WTC11 (cell line): Measurements from ENCODE around the gene HS6ST1. TPM values are rescaled to one million over a fixed set of nuclear protein-coding genes. Genes with fewer than 3 reads are reported as not detected.

ENCODE experiments used
- ATAC-seq: fragments of 200-7000 bp; cut with Tn5 transposase; 2 replicates; pipeline ENCODE4 v1.10.0; 2021; ENCODE audit warnings: mild to moderate bottlenecking, moderate library complexity
- CTCF ChIA-PET: fragments of 300-600 bp; sonication (Branson Sonifier 250); formaldehyde crosslinking; loops from one replicate; lab custom pipeline; 2021; ENCODE audit warnings: antibody characterized with exemption; lab: Charles Lee
- POLR2A ChIA-PET: fragments of 350-600 bp; sonication (Branson Sonifier 250); formaldehyde crosslinking; loops from one replicate; lab custom pipeline; 2021; ENCODE audit warnings: antibody characterized with exemption; lab: Charles Lee
- DNase-seq: peaks from one replicate; pipeline ENCODE4 v3.0.0; 2021; ENCODE audit warnings: low spot score
- H3K27ac Mint-ChIP-seq: 2 replicates; pipeline ENCODE4 v1.8.0; 2021; ENCODE audit warnings: mixed read lengths
- H3K27me3 Mint-ChIP-seq: 2 replicates; pipeline ENCODE4 v1.8.0; 2021; ENCODE audit warnings: low read depth, mild to moderate bottlenecking, moderate library complexity, mixed read lengths
- H3K36me3 Mint-ChIP-seq: 2 replicates; pipeline ENCODE4 v1.8.0; 2021; ENCODE audit warnings: mixed read lengths
- H3K4me1 Mint-ChIP-seq: 2 replicates; pipeline ENCODE4 v1.8.0; 2022; ENCODE audit warnings: mixed read lengths
- H3K4me3 Mint-ChIP-seq: 2 replicates; pipeline ENCODE4 v1.8.0; 2021; ENCODE audit warnings: mild to moderate bottlenecking, moderate library complexity, mixed read lengths
- H3K9me3 Mint-ChIP-seq: 2 replicates; pipeline ENCODE4 v1.8.0; 2021; ENCODE audit warnings: mixed read lengths
- ATF1 ChIP-seq: sonication (generic); formaldehyde crosslinking; IDR thresholded peaks from 2 replicates; pipeline ENCODE4 v1.8.1; 2023; ENCODE audit warnings: mild to moderate bottlenecking, moderate library complexity, missing genetic modification reagents
- E2F1 ChIP-seq: sonication (generic); formaldehyde crosslinking; IDR thresholded peaks from 2 replicates; pipeline ENCODE4 v1.8.0; 2022; ENCODE audit warnings: mild to moderate bottlenecking, missing genetic modification reagents
- E2F4 ChIP-seq: sonication (generic); formaldehyde crosslinking; IDR thresholded peaks from 2 replicates; pipeline ENCODE4 v1.8.1; 2022; ENCODE audit warnings: low read depth, mild to moderate bottlenecking, moderate library complexity, missing genetic modification reagents, borderline replicate concordance
- ELF4 ChIP-seq: sonication (generic); formaldehyde crosslinking; IDR thresholded peaks from 2 replicates; pipeline ENCODE4 v1.8.1; 2022; ENCODE audit warnings: low read depth, mild to moderate bottlenecking, moderate library complexity, missing genetic modification reagents
- ETV6 ChIP-seq: sonication (generic); formaldehyde crosslinking; IDR thresholded peaks from 2 replicates; pipeline ENCODE4 v1.8.1; 2022; ENCODE audit warnings: mild to moderate bottlenecking, missing genetic modification reagents
- FOXK1 ChIP-seq: sonication (generic); formaldehyde crosslinking; IDR thresholded peaks from 2 replicates; pipeline ENCODE4 v1.8.0; 2022; ENCODE audit warnings: mild to moderate bottlenecking, moderate library complexity, missing genetic modification reagents
- HMGA2 ChIP-seq: fragments of 250-450 bp; sonication (Bioruptor Pico); IDR thresholded peaks from 2 replicates; pipeline ENCODE4 v1.4.0; 2021; ENCODE audit warnings: mild to moderate bottlenecking, moderate library complexity
- IRF2 ChIP-seq: sonication (generic); formaldehyde crosslinking; IDR thresholded peaks from 2 replicates; pipeline ENCODE4 v1.8.0; 2022; ENCODE audit warnings: low read depth, missing genetic modification reagents, borderline replicate concordance
- JUN ChIP-seq: sonication (generic); formaldehyde crosslinking; IDR thresholded peaks from 2 replicates; pipeline ENCODE4 v1.8.0; 2023; ENCODE audit warnings: mild to moderate bottlenecking, missing genetic modification reagents
- MAX ChIP-seq: sonication (generic); formaldehyde crosslinking; IDR thresholded peaks from 2 replicates; pipeline ENCODE4 v1.8.0; 2022; ENCODE audit warnings: mild to moderate bottlenecking, missing genetic modification reagents
- MXD4 ChIP-seq: fragments of 250-450 bp; sonication (Bioruptor Pico); IDR thresholded peaks from 2 replicates; pipeline ENCODE4 v1.8.0; 2021; ENCODE audit warnings: mild to moderate bottlenecking, moderate library complexity, borderline replicate concordance
- MYBL2 ChIP-seq: sonication (generic); formaldehyde crosslinking; IDR thresholded peaks from 2 replicates; pipeline ENCODE4 v1.8.1; 2023; ENCODE audit warnings: mild to moderate bottlenecking, moderate library complexity, missing genetic modification reagents
- NR3C1 ChIP-seq: sonication (generic); formaldehyde crosslinking; conservative IDR thresholded peaks from 2 replicates; pipeline ENCODE4 v1.8.1; 2023; ENCODE audit warnings: low read depth, mild to moderate bottlenecking, missing genetic modification reagents
- PRRX2 ChIP-seq: fragments of 250-450 bp; sonication (Bioruptor Pico); IDR thresholded peaks from 2 replicates; pipeline ENCODE4 v1.8.0; 2021; ENCODE audit warnings: mild to moderate bottlenecking
- SMAD4 ChIP-seq: sonication (generic); formaldehyde crosslinking; IDR thresholded peaks from 2 replicates; pipeline ENCODE4 v1.8.0; 2022; ENCODE audit warnings: mild to moderate bottlenecking, missing genetic modification reagents
- SP1 ChIP-seq: sonication (generic); formaldehyde crosslinking; conservative IDR thresholded peaks from 2 replicates; pipeline ENCODE4 v1.8.1; 2022; ENCODE audit warnings: missing genetic modification reagents
- TEAD1 ChIP-seq: sonication (generic); formaldehyde crosslinking; IDR thresholded peaks from 2 replicates; pipeline ENCODE4 v1.8.0; 2022; ENCODE audit warnings: mild to moderate bottlenecking, missing genetic modification reagents
- TP53 ChIP-seq: sonication (generic); formaldehyde crosslinking; IDR thresholded peaks from 2 replicates; pipeline ENCODE4 v1.8.1; 2023; ENCODE audit warnings: mild to moderate bottlenecking, missing genetic modification reagents
- ZBTB21 ChIP-seq: sonication (generic); formaldehyde crosslinking; IDR thresholded peaks from 2 replicates; pipeline ENCODE4 v1.8.1; 2023; ENCODE audit warnings: mild to moderate bottlenecking, missing genetic modification reagents, borderline replicate concordance
- ZNF138 ChIP-seq: sonication (generic); formaldehyde crosslinking; conservative IDR thresholded peaks from 2 replicates; pipeline ENCODE4 v1.8.1; 2022; ENCODE audit warnings: mild to moderate bottlenecking, moderate library complexity, missing genetic modification reagents
- ZNF219 ChIP-seq: sonication (generic); formaldehyde crosslinking; IDR thresholded peaks from 2 replicates; pipeline ENCODE4 v1.8.0; 2023; ENCODE audit warnings: missing genetic modification reagents, mild to moderate bottlenecking, borderline replicate concordance
- ZNF423 ChIP-seq: fragments of 250-450 bp; sonication (Bioruptor Pico); IDR thresholded peaks from 2 replicates; pipeline ENCODE4 v2.1.2; 2022; ENCODE audit warnings: mild to moderate bottlenecking, moderate library complexity
- total RNA-seq: library from RNA; stranded (reverse); gene quantifications from 3 replicates; pipeline ENCODE4 v1.2.3, GENCODE V29; 2021
- TF ChIP-seq, protein P1 (sequence below): sonication (generic); formaldehyde crosslinking; conservative IDR thresholded peaks from 2 replicates; pipeline ENCODE4 v1.8.1; 2023; ENCODE audit warnings: mild to moderate bottlenecking, low read depth, missing genetic modification reagents, moderate library complexity
- TF ChIP-seq, protein P2 (sequence below): sonication (generic); formaldehyde crosslinking; IDR thresholded peaks from 2 replicates; pipeline ENCODE4 v1.8.1; 2023; ENCODE audit warnings: mild to moderate bottlenecking, missing genetic modification reagents
- TF ChIP-seq, protein P3 (sequence below): sonication (generic); formaldehyde crosslinking; IDR thresholded peaks from 2 replicates; pipeline ENCODE4 v1.8.1; 2022; ENCODE audit warnings: mild to moderate bottlenecking, moderate library complexity, missing genetic modification reagents
- TF ChIP-seq, protein P4 (sequence below): sonication (generic); formaldehyde crosslinking; IDR thresholded peaks from 2 replicates; pipeline ENCODE4 v1.8.1; 2022; ENCODE audit warnings: missing genetic modification reagents, borderline replicate concordance

Gene HS6ST1
- total RNA-seq, 1 experiment from 2014 or later, result 55.5 TPM

DNA sequence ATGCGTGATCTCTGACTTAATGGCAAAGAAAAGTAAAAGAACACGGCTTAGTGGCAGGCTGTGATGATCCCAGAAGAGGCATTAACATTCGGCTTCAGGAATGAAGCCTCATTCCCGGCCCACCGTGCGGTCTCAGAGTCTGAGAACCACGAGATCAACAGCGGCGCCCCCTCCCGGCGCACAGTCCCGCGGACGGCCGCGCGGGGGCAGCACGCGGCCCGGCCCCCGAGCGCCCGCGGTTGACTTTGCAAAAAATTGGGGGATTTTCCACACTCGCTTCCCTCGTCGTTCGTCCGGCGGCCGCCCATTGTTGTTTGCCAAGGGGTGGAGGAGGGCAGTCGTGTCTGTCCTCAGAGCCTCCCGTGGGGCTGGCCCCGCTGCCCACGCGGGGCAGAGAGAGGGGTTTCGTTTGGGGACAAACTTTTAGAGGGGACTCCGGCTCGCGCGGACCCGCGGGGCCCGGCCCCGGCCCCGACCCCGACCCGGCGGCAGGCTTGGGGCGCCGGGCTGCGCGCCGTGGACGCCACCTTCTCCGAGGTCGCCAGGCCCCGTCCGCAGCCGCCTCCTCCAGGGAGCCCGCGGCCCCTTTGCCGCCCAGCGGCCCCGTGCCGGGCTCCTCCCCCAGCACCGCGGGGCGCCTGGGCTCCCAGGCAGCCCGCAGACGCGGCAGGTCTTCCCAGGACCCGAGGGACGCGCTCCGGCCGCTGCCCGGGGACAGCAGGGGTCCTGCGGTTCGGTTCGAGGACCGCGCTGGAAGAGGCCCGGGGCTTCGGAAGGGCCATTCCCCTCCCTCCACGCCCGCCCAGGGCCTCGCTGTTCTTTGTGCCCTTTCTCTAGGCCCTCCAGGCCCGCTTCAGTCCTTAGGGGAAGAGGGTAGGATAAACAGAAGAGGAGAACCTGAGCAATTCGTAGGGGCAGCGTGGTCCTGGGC is 3.4 kb upstream of the HS6ST1 start:
- no peaks in the 10 kb centered on the region for H3K9me3 Mint-ChIP-seq
- TF ChIP-seq, protein P1, sequence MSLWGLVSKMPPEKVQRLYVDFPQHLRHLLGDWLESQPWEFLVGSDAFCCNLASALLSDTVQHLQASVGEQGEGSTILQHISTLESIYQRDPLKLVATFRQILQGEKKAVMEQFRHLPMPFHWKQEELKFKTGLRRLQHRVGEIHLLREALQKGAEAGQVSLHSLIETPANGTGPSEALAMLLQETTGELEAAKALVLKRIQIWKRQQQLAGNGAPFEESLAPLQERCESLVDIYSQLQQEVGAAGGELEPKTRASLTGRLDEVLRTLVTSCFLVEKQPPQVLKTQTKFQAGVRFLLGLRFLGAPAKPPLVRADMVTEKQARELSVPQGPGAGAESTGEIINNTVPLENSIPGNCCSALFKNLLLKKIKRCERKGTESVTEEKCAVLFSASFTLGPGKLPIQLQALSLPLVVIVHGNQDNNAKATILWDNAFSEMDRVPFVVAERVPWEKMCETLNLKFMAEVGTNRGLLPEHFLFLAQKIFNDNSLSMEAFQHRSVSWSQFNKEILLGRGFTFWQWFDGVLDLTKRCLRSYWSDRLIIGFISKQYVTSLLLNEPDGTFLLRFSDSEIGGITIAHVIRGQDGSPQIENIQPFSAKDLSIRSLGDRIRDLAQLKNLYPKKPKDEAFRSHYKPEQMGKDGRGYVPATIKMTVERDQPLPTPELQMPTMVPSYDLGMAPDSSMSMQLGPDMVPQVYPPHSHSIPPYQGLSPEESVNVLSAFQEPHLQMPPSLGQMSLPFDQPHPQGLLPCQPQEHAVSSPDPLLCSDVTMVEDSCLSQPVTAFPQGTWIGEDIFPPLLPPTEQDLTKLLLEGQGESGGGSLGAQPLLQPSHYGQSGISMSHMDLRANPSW (CRISPR knock-in tag), result no peak
- no peak for TF ChIP-seq PRRX2 (CRISPR knock-in tag)
- no peak for TF ChIP-seq ZBTB21 (CRISPR knock-in tag)
- TF ChIP-seq MXD4 (CRISPR knock-in tag), result no peak
- 0 out of 2 replicates have a peak, but pooled peaks have one; percentile 23 for TF ChIP-seq ZNF219 (CRISPR knock-in tag)
- peak; percentile 32; the same call in 1 of the 2 replicates for TF ChIP-seq MAX (CRISPR knock-in tag)
- 0 out of 2 replicates have a peak, but pooled peaks have one; percentile 33 for TF ChIP-seq ZNF138 (CRISPR knock-in tag)
- TF ChIP-seq TP53, result peak; percentile 48; the same call in 1 of the 2 replicates
- TF ChIP-seq ELF4, result no peak
- TF ChIP-seq, protein P2, sequence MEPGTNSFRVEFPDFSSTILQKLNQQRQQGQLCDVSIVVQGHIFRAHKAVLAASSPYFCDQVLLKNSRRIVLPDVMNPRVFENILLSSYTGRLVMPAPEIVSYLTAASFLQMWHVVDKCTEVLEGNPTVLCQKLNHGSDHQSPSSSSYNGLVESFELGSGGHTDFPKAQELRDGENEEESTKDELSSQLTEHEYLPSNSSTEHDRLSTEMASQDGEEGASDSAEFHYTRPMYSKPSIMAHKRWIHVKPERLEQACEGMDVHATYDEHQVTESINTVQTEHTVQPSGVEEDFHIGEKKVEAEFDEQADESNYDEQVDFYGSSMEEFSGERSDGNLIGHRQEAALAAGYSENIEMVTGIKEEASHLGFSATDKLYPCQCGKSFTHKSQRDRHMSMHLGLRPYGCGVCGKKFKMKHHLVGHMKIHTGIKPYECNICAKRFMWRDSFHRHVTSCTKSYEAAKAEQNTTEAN (CRISPR knock-in tag), result 0 out of 2 replicates have a peak, but pooled peaks have one; percentile 34
- no peak for TF ChIP-seq JUN (CRISPR knock-in tag)
- TF ChIP-seq, protein P3, sequence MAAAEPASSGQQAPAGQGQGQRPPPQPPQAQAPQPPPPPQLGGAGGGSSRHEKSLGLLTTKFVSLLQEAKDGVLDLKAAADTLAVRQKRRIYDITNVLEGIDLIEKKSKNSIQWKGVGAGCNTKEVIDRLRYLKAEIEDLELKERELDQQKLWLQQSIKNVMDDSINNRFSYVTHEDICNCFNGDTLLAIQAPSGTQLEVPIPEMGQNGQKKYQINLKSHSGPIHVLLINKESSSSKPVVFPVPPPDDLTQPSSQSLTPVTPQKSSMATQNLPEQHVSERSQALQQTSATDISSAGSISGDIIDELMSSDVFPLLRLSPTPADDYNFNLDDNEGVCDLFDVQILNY (CRISPR knock-in tag), result no peak
- peak; percentile 89 for TF ChIP-seq ZNF423 (CRISPR knock-in tag)
- TF ChIP-seq SMAD4, result no peak
- peak; percentile 36; the same call in 1 of the 2 replicates for TF ChIP-seq FOXK1
- TF ChIP-seq ATF1, result no peak
- peak; percentile 39 for TF ChIP-seq TEAD1
- TF ChIP-seq NR3C1, result no peak
- TF ChIP-seq, protein P4, sequence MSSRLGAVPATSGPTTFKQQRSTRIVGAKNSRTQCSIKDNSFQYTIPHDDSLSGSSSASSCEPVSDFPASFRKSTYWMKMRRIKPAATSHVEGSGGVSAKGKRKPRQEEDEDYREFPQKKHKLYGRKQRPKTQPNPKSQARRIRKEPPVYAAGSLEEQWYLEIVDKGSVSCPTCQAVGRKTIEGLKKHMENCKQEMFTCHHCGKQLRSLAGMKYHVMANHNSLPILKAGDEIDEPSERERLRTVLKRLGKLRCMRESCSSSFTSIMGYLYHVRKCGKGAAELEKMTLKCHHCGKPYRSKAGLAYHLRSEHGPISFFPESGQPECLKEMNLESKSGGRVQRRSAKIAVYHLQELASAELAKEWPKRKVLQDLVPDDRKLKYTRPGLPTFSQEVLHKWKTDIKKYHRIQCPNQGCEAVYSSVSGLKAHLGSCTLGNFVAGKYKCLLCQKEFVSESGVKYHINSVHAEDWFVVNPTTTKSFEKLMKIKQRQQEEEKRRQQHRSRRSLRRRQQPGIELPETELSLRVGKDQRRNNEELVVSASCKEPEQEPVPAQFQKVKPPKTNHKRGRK, result no peak
- peak; percentile 82 for TF ChIP-seq SP1 (CRISPR knock-in tag)
- no peak for TF ChIP-seq ETV6 (CRISPR knock-in tag)
- no peak for TF ChIP-seq IRF2 (CRISPR knock-in tag)
- no peak for TF ChIP-seq E2F4 (CRISPR knock-in tag)
- TF ChIP-seq E2F1 (CRISPR knock-in tag), result no peak
- TF ChIP-seq HMGA2 (CRISPR knock-in tag), result no peak
- TF ChIP-seq MYBL2, result no peak

More for the DNA sequence above, 3.4 kb upstream of the HS6ST1 start:
- Mint-ChIP-seq H3K4me1 (peaks cover 23% of the 10 kb centered on the region), H3K36me3 (no peaks in the 10 kb centered on the region), H3K27ac (no peak overlapping the region), H3K4me3 (peak overlapping the region; percentile 55), H3K27me3 (peaks cover 20% of the 10 kb centered on the region)
- DNase-seq (peak; percentile 85), ATAC-seq (peak; percentile 34)
- ChIA-PET CTCF (interaction anchor here (0.7 to 2.0 kb wide), 16 partner anchors 17 to 415 kb away, joined by 3 to 6 read pairs (median 4); no protein-coding TSS in a partner anchor), POLR2A (no interaction called here)
